ENCODE measurements around the gene KLHL25.
A peak's percentile ranks its signal among the peaks of the same experiment; 100 is the strongest.

KLHL25 gene

DNA sequence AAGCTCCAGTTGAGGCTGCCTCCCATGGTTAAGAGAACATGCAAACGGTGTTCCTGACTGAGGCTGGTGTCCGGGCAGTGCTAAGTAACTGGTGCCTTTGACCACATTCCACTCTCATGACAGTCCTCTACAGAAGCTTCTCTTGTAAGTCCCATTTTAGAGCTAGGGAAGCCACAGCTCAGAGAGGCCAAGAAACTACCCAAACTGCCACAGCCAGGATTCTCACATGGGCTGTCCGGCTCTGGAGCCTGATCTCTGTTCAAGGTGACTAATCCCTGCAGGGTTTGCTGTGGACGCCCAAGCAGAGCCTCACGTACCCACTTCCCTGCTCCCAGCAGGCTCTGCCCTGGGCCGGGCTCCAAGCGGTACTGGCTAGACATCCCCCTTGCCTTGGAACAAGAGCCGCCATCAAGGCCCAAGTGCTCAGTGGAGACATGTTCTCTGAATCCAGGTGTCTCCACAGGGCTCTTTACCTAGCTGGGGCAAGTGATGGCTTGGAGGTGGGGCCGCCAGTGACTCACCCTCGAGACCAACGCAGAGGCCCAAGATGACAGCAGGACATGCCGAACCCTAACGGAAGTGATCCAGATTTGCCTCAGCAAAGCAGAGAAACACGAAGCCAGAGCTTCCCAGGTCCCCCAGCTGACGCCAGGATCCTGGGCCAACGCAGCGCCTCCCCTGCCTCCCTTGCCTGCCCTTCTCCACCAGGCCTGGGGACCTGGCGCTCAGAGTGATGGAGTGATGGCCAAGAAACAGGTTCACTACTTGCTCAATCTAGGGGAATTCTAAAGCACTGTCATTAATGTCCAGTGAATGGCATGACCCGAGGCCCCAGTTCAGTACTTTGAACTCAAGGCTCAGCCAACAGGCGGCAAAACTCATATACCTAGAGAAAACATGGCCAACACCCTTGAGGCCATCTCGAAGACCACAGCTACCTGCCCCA is 24.4 kb downstream of the KLHL25 start:
- H3K27ac ChIP-seq (ENCODE audit: low read depth, low read length), result no peak overlapping the region
- H3K27me3 ChIP-seq (ENCODE audit: insufficient read depth, low read length), result no peaks in the 10 kb centered on the region
- H2AK5ac ChIP-seq (ENCODE audit: low read length), result no peak overlapping the region
- no peak overlapping the region for H4K12ac ChIP-seq (ENCODE audit: low read depth, low read length)
- H2BK12ac ChIP-seq (ENCODE audit: low read length), result no peak overlapping the region
- peaks cover 6% of the 10 kb centered on the region for H3K79me2 ChIP-seq (ENCODE audit: control insufficient read depth, insufficient read depth, low read length, poor library complexity)
- no peak overlapping the region for H3K4me3 ChIP-seq (ENCODE audit: low read depth, low read length)
- DNase-seq, result peak; percentile 81 to 88
- peaks cover 16 to 17% of the 10 kb centered on the region in 2 experiments for H3K36me3 ChIP-seq (ENCODE audit: control insufficient read depth in 1 of 2, insufficient read depth in 2 of 2, low read length in 2 of 2)
- peaks cover 4 to 10% of the 10 kb centered on the region in 2 experiments for H3K4me1 ChIP-seq (ENCODE audit: control insufficient read depth in 1 of 2, insufficient read depth in 2 of 2, low read length in 2 of 2)
- no peak overlapping the region for H2BK5ac ChIP-seq (ENCODE audit: low read depth, low read length, poor library complexity)
- no CpG with 5 or more reads among the region's 21 CpGs for WGBS (ENCODE audit: extremely low coverage, insufficient coverage, insufficient read length)
- no peak overlapping the region for H3K4ac ChIP-seq (ENCODE audit: low read depth, low read length)
- no peak overlapping the region for H4K8ac ChIP-seq (ENCODE audit: low read depth, low read length)
- no peak overlapping the region for H3K14ac ChIP-seq (ENCODE audit: low read length)
- peak overlapping the region; percentile 16 for H3K18ac ChIP-seq (ENCODE audit: low read length)
- no peak overlapping the region for H4K91ac ChIP-seq (ENCODE audit: low read depth, low read length)
- H2AFZ ChIP-seq (ENCODE audit: insufficient read depth, low read length, poor library complexity), result no peak overlapping the region
- no peak overlapping the region for H3K9ac ChIP-seq (ENCODE audit: low read length)
- no peaks in the 10 kb centered on the region for H3K79me1 ChIP-seq (ENCODE audit: low read length)
- no peak overlapping the region for H2BK120ac ChIP-seq (ENCODE audit: insufficient read depth, low read length, poor library complexity)
- peaks cover 2% of the 10 kb centered on the region for H3K9me3 ChIP-seq (ENCODE audit: insufficient read depth, low read depth, low read length)
- no peak overlapping the region for H3K23ac ChIP-seq (ENCODE audit: low read length)
- H3K4me2 ChIP-seq (ENCODE audit: low read length), result no peak overlapping the region

DNA sequence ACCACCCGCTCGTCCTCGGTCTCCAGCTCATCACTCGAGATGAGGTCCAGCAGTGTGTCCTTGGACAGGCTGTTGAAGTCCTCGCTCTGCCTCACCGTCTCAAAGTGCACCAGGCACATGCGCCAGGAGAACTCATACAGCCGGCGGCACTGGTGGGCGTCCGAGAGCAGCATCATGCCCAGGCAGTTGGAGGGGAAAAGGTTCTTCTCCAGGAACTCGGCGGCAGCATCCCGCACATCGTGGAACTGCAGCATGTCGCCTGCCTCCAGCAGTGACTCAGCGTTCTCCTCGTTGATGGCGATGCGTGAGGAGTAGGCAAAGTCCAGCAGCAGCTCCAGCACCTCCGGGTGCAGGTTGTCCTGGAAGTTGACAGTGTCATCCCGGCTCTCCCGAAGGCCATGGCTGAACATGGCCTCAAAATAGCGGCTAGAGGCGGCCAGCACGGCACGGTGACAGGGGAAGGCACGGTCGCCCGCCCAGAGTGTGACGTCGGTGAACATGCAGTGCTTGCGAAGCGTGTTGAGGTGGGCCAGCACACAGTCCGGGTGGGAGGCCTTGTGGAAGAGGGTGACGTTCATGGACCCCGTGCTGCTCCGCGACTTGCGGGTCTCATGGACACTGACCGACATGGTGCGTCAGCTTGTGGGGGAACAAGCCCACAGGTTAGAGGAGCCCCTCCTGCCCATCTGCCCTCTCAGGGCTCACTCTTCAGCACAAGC is 25.4 kb downstream of the KLHL25 start:
- Histone ChIP-seq H3K4me3 (ENCODE audit: low read depth, low read length) (no peak overlapping the region), H2AK5ac (ENCODE audit: low read length) (no peak overlapping the region), H3K4me1 (ENCODE audit: control insufficient read depth in 1 of 2, insufficient read depth in 2 of 2, low read length in 2 of 2) (peaks cover 9 to 15% of the 10 kb centered on the region in 2 experiments), H2BK5ac (ENCODE audit: low read depth, low read length, poor library complexity) (no peak overlapping the region), H2AFZ (ENCODE audit: insufficient read depth, low read length, poor library complexity) (no peak overlapping the region), H3K9me3 (ENCODE audit: insufficient read depth, low read depth, low read length) (peaks cover 2% of the 10 kb centered on the region), H4K91ac (ENCODE audit: low read depth, low read length) (no peak overlapping the region), H2BK120ac (ENCODE audit: insufficient read depth, low read length, poor library complexity) (no peak overlapping the region), H3K18ac (ENCODE audit: low read length) (peak overlapping the region; percentile 46), H3K79me1 (ENCODE audit: low read length) (no peaks in the 10 kb centered on the region), H2BK12ac (ENCODE audit: low read length) (no peak overlapping the region), H3K36me3 (ENCODE audit: control insufficient read depth in 1 of 2, insufficient read depth in 2 of 2, low read length in 2 of 2) (peaks cover 16 to 17% of the 10 kb centered on the region in 2 experiments), H3K4ac (ENCODE audit: low read depth, low read length) (no peak overlapping the region), H3K79me2 (ENCODE audit: control insufficient read depth, insufficient read depth, low read length, poor library complexity) (peaks cover 7% of the 10 kb centered on the region), H3K27me3 (ENCODE audit: insufficient read depth, low read length) (no peaks in the 10 kb centered on the region), H3K9ac (ENCODE audit: low read length) (no peak overlapping the region), H4K12ac (ENCODE audit: low read depth, low read length) (no peak overlapping the region), H3K23ac (ENCODE audit: low read length) (no peak overlapping the region), H3K14ac (ENCODE audit: low read length) (no peak overlapping the region), H4K8ac (ENCODE audit: low read depth, low read length) (no peak overlapping the region), H3K4me2 (ENCODE audit: low read length) (no peak overlapping the region), H3K27ac (ENCODE audit: low read depth, low read length) (no peak overlapping the region)
- DNase-seq, result no peak
- no CpG with 5 or more reads among the region's 42 CpGs for WGBS (ENCODE audit: extremely low coverage, insufficient coverage, insufficient read length)

DNA sequence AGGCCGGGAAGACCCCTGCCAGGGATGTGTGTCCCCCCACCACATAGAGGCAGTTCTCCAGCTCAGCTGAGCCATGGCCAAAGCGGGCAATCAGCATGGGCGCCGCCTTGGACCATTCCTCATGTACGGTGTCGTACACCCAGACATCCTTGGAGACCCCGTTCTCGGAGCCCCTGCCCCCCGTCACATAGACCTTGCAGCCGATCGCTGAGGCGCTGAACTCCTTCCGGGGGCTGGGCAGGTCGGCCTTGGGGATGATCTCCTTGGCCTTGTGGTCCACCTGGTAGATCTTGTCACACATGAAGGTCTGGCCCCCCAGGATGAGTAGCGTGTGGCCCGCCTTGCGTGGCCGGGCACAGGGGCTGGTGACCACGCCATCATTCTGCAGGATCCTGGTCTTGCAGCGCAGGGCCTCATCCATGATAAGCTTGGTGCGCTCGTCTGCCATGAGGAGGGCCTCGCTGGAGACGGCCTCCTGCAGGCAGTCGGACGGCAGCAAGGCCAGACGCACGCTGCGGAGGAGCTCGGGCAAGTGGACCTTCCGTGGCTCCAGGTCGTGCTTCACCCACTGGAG is 26.0 kb downstream of the KLHL25 start:
- H2BK12ac ChIP-seq (ENCODE audit: low read length), result no peak overlapping the region
- H3K14ac ChIP-seq (ENCODE audit: low read length), result no peak overlapping the region
- no peak overlapping the region for H3K9ac ChIP-seq (ENCODE audit: low read length)
- peaks cover 16 to 17% of the 10 kb centered on the region in 2 experiments for H3K36me3 ChIP-seq (ENCODE audit: control insufficient read depth in 1 of 2, insufficient read depth in 2 of 2, low read length in 2 of 2)
- H3K79me2 ChIP-seq (ENCODE audit: control insufficient read depth, insufficient read depth, low read length, poor library complexity), result peaks cover 7% of the 10 kb centered on the region
- H3K27ac ChIP-seq (ENCODE audit: low read depth, low read length), result no peak overlapping the region
- H3K18ac ChIP-seq (ENCODE audit: low read length), result no peak overlapping the region
- H2AFZ ChIP-seq (ENCODE audit: insufficient read depth, low read length, poor library complexity), result no peak overlapping the region
- no peak overlapping the region for H3K23ac ChIP-seq (ENCODE audit: low read length)
- no peak overlapping the region for H4K12ac ChIP-seq (ENCODE audit: low read depth, low read length)
- peaks cover 6% of the 10 kb centered on the region for H3K79me1 ChIP-seq (ENCODE audit: low read length)
- WGBS (ENCODE audit: extremely low coverage, insufficient coverage, insufficient read length), result no CpG with 5 or more reads among the region's 32 CpGs
- H3K4ac ChIP-seq (ENCODE audit: low read depth, low read length), result no peak overlapping the region
- no peaks in the 10 kb centered on the region for H3K27me3 ChIP-seq (ENCODE audit: insufficient read depth, low read length)
- H3K9me3 ChIP-seq (ENCODE audit: insufficient read depth, low read depth, low read length), result peaks cover 2% of the 10 kb centered on the region
- H4K91ac ChIP-seq (ENCODE audit: low read depth, low read length), result no peak overlapping the region
- H2BK120ac ChIP-seq (ENCODE audit: insufficient read depth, low read length, poor library complexity), result no peak overlapping the region
- H3K4me1 ChIP-seq (ENCODE audit: control insufficient read depth in 1 of 2, insufficient read depth in 2 of 2, low read length in 2 of 2), result peaks cover 14 to 21% of the 10 kb centered on the region in 2 experiments
- H4K8ac ChIP-seq (ENCODE audit: low read depth, low read length), result no peak overlapping the region
- DNase-seq, result no peak
- no peak overlapping the region for H2BK5ac ChIP-seq (ENCODE audit: low read depth, low read length, poor library complexity)
- no peak overlapping the region for H2AK5ac ChIP-seq (ENCODE audit: low read length)
- H3K4me3 ChIP-seq (ENCODE audit: low read depth, low read length), result no peak overlapping the region
- no peak overlapping the region for H3K4me2 ChIP-seq (ENCODE audit: low read length)

DNA sequence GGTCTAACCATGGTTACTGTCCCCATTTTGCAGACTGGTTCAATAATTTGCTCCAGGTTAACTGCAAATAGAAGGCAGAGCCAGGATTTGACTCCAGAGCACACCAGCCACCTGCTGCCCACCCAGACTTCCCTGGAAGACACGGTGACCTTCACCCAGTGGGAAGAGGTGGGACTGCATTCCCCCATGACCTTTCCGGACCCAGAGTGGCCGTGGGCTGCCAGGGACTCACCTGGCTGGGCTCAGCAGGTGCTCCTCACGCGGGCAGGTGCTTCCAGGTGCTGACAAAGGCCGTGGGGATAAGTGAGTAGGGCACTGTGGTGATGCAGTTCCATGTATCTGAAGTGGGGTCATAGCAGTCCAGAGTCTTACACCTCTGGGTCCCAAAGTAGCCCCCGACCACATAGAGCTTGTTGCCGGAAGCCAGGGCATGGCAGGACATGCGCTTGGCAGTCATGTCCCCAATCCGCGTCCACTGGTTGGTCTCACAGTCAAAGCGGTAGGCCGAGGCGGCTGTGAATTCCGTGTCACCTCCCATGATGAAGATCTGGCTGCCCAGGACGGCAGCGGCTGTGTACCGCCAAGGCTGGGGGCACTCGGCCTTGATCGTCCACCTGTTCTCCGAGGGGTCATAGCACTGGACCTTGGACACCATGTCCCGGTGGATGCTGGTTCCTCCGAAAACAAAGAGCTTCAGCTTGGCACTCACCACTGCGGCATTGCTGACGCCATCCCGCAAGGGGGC is 26.8 kb downstream of the KLHL25 start:
- Histone ChIP-seq H3K79me1 (ENCODE audit: low read length) (peaks cover 7% of the 10 kb centered on the region), H4K8ac (ENCODE audit: low read depth, low read length) (no peak overlapping the region), H3K9ac (ENCODE audit: low read length) (no peak overlapping the region), H3K27me3 (ENCODE audit: insufficient read depth, low read length) (no peaks in the 10 kb centered on the region), H3K4ac (ENCODE audit: low read depth, low read length) (no peak overlapping the region), H2BK12ac (ENCODE audit: low read length) (no peak overlapping the region), H3K36me3 (ENCODE audit: control insufficient read depth in 1 of 2, insufficient read depth in 2 of 2, low read length in 2 of 2) (peaks cover 18 to 24% of the 10 kb centered on the region in 2 experiments), H3K27ac (ENCODE audit: low read depth, low read length) (no peak overlapping the region), H2BK5ac (ENCODE audit: low read depth, low read length, poor library complexity) (no peak overlapping the region), H2BK120ac (ENCODE audit: insufficient read depth, low read length, poor library complexity) (no peak overlapping the region), H3K4me1 (ENCODE audit: control insufficient read depth in 1 of 2, insufficient read depth in 2 of 2, low read length in 2 of 2) (peaks cover 14 to 21% of the 10 kb centered on the region in 2 experiments), H2AFZ (ENCODE audit: insufficient read depth, low read length, poor library complexity) (no peak overlapping the region), H3K23ac (ENCODE audit: low read length) (no peak overlapping the region), H3K14ac (ENCODE audit: low read length) (no peak overlapping the region), H2AK5ac (ENCODE audit: low read length) (no peak overlapping the region), H4K91ac (ENCODE audit: low read depth, low read length) (no peak overlapping the region), H3K4me2 (ENCODE audit: low read length) (no peak overlapping the region), H4K12ac (ENCODE audit: low read depth, low read length) (no peak overlapping the region), H3K9me3 (ENCODE audit: insufficient read depth, low read depth, low read length) (peaks cover 2% of the 10 kb centered on the region), H3K79me2 (ENCODE audit: control insufficient read depth, insufficient read depth, low read length, poor library complexity) (peaks cover 4% of the 10 kb centered on the region), H3K18ac (ENCODE audit: low read length) (no peak overlapping the region), H3K4me3 (ENCODE audit: low read depth, low read length) (no peak overlapping the region)
- no peak for DNase-seq
- no CpG with 5 or more reads among the region's 26 CpGs for WGBS (ENCODE audit: extremely low coverage, insufficient coverage, insufficient read length)
